GM12878 (cell line): ENCODE results near the gene BCAT1. TPM values are rescaled to one million over a fixed set of nuclear protein-coding genes. Genes with fewer than 3 reads are reported as not detected.

Experiments
- ASH2L ChIP-seq: fragments of 300-600, 200-600 bp; sonication (generic); IDR thresholded peaks from 2 replicates; pipeline ENCODE4 v1.6.1; 2017; ENCODE audit warnings: low read depth, mild to moderate bottlenecking, borderline replicate concordance
- CBFB ChIP-seq: IDR thresholded peaks from 2 replicates; pipeline ENCODE4 v1.6.1; 2016; ENCODE audit warnings: antibody characterized with exemption, low read depth
- CBX3 ChIP-seq: fragments of 200-600 bp; sonication (generic); IDR thresholded peaks from 2 replicates; pipeline ENCODE4 v1.6.1; 2016; ENCODE audit warnings: low read depth, borderline replicate concordance
- CHD4 ChIP-seq: fragments of 200-600 bp; sonication (generic); IDR thresholded peaks from 2 replicates; pipeline ENCODE4 v1.6.1; 2016; ENCODE audit warnings: mild to moderate bottlenecking
- CREB1 ChIP-seq: IDR thresholded peaks from 2 replicates; pipeline ENCODE4 v1.6.1; 2012; ENCODE audit warnings: low read depth, mild to moderate bottlenecking, inconsistent platforms
- EGR1 ChIP-seq, 2 experiments: IDR thresholded peaks; 1 replicate in 1 of 2; 2 replicates in 1 of 2; pipeline ENCODE4 v1.6.1; 2011 to 2012; ENCODE audit warnings: low read depth in 2 of 2, low read length in 2 of 2, borderline replicate concordance in 1 of 2, mild to moderate bottlenecking in 1 of 2, moderate library complexity in 1 of 2
- HDAC6 ChIP-seq: fragments of 200-600 bp; sonication (generic); IDR thresholded peaks from one replicate; pipeline ENCODE4 v1.8.0; 2017; ENCODE audit warnings: antibody characterized with exemption; ENCODE audit not compliant: unreplicated experiment
- IKZF1 ChIP-seq: fragments of 450-650 bp; conservative IDR thresholded peaks from 2 replicates; pipeline ENCODE4 v1.6.1; 2017; ENCODE audit warnings: antibody characterized with exemption, mild to moderate bottlenecking
- KLF5 ChIP-seq: fragments of 450-650 bp; IDR thresholded peaks from 2 replicates; pipeline ENCODE4 v1.6.1; 2014; ENCODE audit warnings: mild to moderate bottlenecking; ENCODE audit not compliant: partially characterized antibody
- LARP7 ChIP-seq: fragments of 450-650 bp; IDR thresholded peaks from 2 replicates; pipeline ENCODE4 v1.6.1; 2017; ENCODE audit warnings: mild to moderate bottlenecking
- MAX ChIP-seq: IDR thresholded peaks from 2 replicates; pipeline ENCODE4 v1.6.1; 2012; ENCODE audit warnings: low read depth, low read length, improper control_type of control experiment
- MEF2B ChIP-seq: fragments of 450-650 bp; IDR thresholded peaks from 2 replicates; pipeline ENCODE4 v1.6.1; 2018; ENCODE audit warnings: mild to moderate bottlenecking, moderate library complexity; ENCODE audit not compliant: partially characterized antibody, poor library complexity, severe bottlenecking
- MTA2 ChIP-seq: fragments of 450-650 bp; IDR thresholded peaks from 2 replicates; pipeline ENCODE4 v1.6.1; 2016; ENCODE audit warnings: low read depth, mild to moderate bottlenecking, moderate library complexity
- MTA3 ChIP-seq: IDR thresholded peaks from 2 replicates; pipeline ENCODE4 v1.6.1; 2012; ENCODE audit warnings: low read length, inconsistent platforms, borderline replicate concordance
- MYB ChIP-seq: fragments of 150-350 bp; IDR thresholded peaks from 2 replicates; pipeline ENCODE4 v1.6.1; 2014; ENCODE audit warnings: mild to moderate bottlenecking, low read depth, low read length, borderline replicate concordance
- NFIC ChIP-seq: IDR thresholded peaks from 2 replicates; pipeline ENCODE4 v1.6.1; 2012; ENCODE audit warnings: low read depth, mild to moderate bottlenecking, inconsistent platforms, low read length, moderate library complexity
- NR2C2 ChIP-seq: IDR thresholded peaks from 2 replicates; pipeline ENCODE4 v1.6.1; 2011; ENCODE audit warnings: borderline replicate concordance, low read depth; ENCODE audit not compliant: control insufficient read depth, insufficient read length
- POLR2A ChIP-seq: IDR thresholded peaks from 2 replicates; pipeline ENCODE4 v1.6.1; 2011; ENCODE audit warnings: low read depth, mild to moderate bottlenecking, low read length
- POLR2AphosphoS2 ChIP-seq: IDR thresholded peaks from 2 replicates; pipeline ENCODE4 v1.6.1; 2011; ENCODE audit warnings: low read depth, mild to moderate bottlenecking, low read length, improper control_type of control experiment, moderate library complexity
- POLR2AphosphoS5 ChIP-seq: IDR thresholded peaks from 2 replicates; pipeline ENCODE4 v1.6.1; 2011; ENCODE audit warnings: mild to moderate bottlenecking, low read length, inconsistent platforms
- POU2F2 ChIP-seq: IDR thresholded peaks from 3 replicates; pipeline ENCODE4 v1.6.1; 2011; ENCODE audit warnings: low read depth, mild to moderate bottlenecking, low read length, borderline replicate concordance
- RUNX3 ChIP-seq: IDR thresholded peaks from 2 replicates; pipeline ENCODE4 v1.6.1; 2012; ENCODE audit warnings: low read length, inconsistent platforms
- SPI1 ChIP-seq: IDR thresholded peaks from 2 replicates; pipeline ENCODE4 v1.6.1; 2011; ENCODE audit warnings: low read depth, mild to moderate bottlenecking, low read length, moderate library complexity, borderline replicate concordance; ENCODE audit not compliant: insufficient read depth
- SREBF1 ChIP-seq: IDR thresholded peaks from 2 replicates; pipeline ENCODE4 v1.6.1; 2012; ENCODE audit warnings: mild to moderate bottlenecking, low read length
- SUZ12 ChIP-seq: fragments of 200-600 bp; sonication (generic); IDR thresholded peaks from one replicate; pipeline ENCODE4 v1.6.1; 2018; ENCODE audit warnings: antibody characterized with exemption, mild to moderate bottlenecking; ENCODE audit not compliant: unreplicated experiment
- TBL1XR1 ChIP-seq: IDR thresholded peaks from 2 replicates; pipeline ENCODE4 v1.6.1; 2012; ENCODE audit warnings: low read depth, low read length, improper control_type of control experiment
- ZBED1 ChIP-seq: IDR thresholded peaks from 2 replicates; pipeline ENCODE4 v1.6.1; 2016; ENCODE audit warnings: borderline replicate concordance
- ZBTB33 ChIP-seq: fragments of 450-650 bp; IDR thresholded peaks from 2 replicates; pipeline ENCODE4 v1.6.1; 2017; ENCODE audit warnings: mild to moderate bottlenecking
- ZBTB4 ChIP-seq: fragments of 450-650 bp; formaldehyde crosslinking; IDR thresholded peaks from 2 replicates; pipeline ENCODE4 v1.4.0; 2022; ENCODE audit warnings: mild to moderate bottlenecking, moderate library complexity
- ZNF24 ChIP-seq: fragments of 450-650 bp; IDR thresholded peaks from 2 replicates; pipeline ENCODE4 v1.6.1; 2017; ENCODE audit warnings: antibody characterized with exemption, mild to moderate bottlenecking
- ZNF622 ChIP-seq: fragments of 450-650 bp; IDR thresholded peaks from 2 replicates; pipeline ENCODE4 v1.6.1; 2017; ENCODE audit warnings: mild to moderate bottlenecking, inconsistent platforms
- polyA plus RNA-seq, 11 experiments: library from polyadenylated mRNA; depleted of rRNA in 4 of 11; unstranded in 6 of 11; stranded (reverse) in 5 of 11; fragments of >200 nt; fragmentation: Nextera tagmentation in 4 of 11; fragmentation: Illumina TruSeq in 1 of 11; extraction: Ambion mirVana in 4 of 11; extraction: Trizol in 1 of 11; gene quantifications; 1 replicate in 1 of 11; 2 replicates in 10 of 11; pipeline versions ENCODE4 v1.2.1 to v1.2.3, GENCODE V29; 2011 to 2016; ENCODE audit warnings: inconsistent platforms in 2 of 11, missing spikeins in 2 of 11, low read depth in 1 of 11
- total RNA-seq, 4 experiments: library from RNA; depleted of rRNA in 3 of 4; stranded (reverse); fragments of >200 nt in 3 of 4; fragmentation: Illumina TruSeq in 1 of 4; extraction: Trizol in 1 of 4; gene quantifications; 2 replicates each; pipeline versions ENCODE4 v1.2.1 to v1.2.3, GENCODE V29; 2013 to 2021

Gene BCAT1
- total and polyA plus RNA-seq, 10 of the 15 experiments (the other 5 are each of a cell fraction or from before 2014, with no cell fraction given) = 26.2 to 187 (median 81.9) TPM

- TF ChIP-seq NR2C2 (no peak), MEF2B (no peak), MTA3 (no peak), POLR2AphosphoS2 (no peak), HDAC6 (peak; percentile 8), ZNF622 (no peak), CHD4 (no peak), POLR2A (no peak), MTA2 (peak; percentile 23; the same call in 1 of the 2 replicates), KLF5 (no peak), CBX3 (no peak), TBL1XR1 (peak; percentile 67; the same call in 1 of the 2 replicates), CREB1 (0 out of 2 replicates have a peak, but pooled peaks have one; percentile 51), SREBF1 (no peak), ZBTB4 (CRISPR knock-in tag) (no peak), SPI1 (peak; percentile 54; the same call in 1 of the 2 replicates), ZNF24 (no peak), ZBED1 (no peak; the same call in none of the 2 replicates), ZBTB33 (no peak), NFIC (peak; percentile 64; the same call in 1 of the 2 replicates), POU2F2 (peak; percentile 50; the same call in 2 of the 3 replicates), POLR2AphosphoS5 (peak; percentile 87), IKZF1 (peak; percentile 88), LARP7 (no peak), ASH2L (no peak), MAX (no peak), SUZ12 (no peak), MYB (no peak), RUNX3 (peak; percentile 65), EGR1 (IDR thresholded peaks at IDR 0.05; ENCODE audit: borderline replicate concordance in 1 of 2, low read depth in 2 of 2, low read length in 2 of 2) (no peak), CBFB (peak; percentile 80)
Observed at GRCh38 chr12:24948420-24948756, 513 bp downstream of the BCAT1 start (continued).
